Embryonic facial prominence (tissue), 1 donor: Measurements from ENCODE around the gene ADAMTS18.
"Not testable (repeated sequence)": the region's sequence is repeated elsewhere in the genome, so short reads cannot be mapped to it uniquely, and the experiment has no call there.

ENCODE experiments used
- DNase-seq: peaks from one replicate; pipeline ENCODE4 v3.0.0-alpha.2; 2016; ENCODE audit errors: extremely low spot score

Gene ADAMTS18, protein sequence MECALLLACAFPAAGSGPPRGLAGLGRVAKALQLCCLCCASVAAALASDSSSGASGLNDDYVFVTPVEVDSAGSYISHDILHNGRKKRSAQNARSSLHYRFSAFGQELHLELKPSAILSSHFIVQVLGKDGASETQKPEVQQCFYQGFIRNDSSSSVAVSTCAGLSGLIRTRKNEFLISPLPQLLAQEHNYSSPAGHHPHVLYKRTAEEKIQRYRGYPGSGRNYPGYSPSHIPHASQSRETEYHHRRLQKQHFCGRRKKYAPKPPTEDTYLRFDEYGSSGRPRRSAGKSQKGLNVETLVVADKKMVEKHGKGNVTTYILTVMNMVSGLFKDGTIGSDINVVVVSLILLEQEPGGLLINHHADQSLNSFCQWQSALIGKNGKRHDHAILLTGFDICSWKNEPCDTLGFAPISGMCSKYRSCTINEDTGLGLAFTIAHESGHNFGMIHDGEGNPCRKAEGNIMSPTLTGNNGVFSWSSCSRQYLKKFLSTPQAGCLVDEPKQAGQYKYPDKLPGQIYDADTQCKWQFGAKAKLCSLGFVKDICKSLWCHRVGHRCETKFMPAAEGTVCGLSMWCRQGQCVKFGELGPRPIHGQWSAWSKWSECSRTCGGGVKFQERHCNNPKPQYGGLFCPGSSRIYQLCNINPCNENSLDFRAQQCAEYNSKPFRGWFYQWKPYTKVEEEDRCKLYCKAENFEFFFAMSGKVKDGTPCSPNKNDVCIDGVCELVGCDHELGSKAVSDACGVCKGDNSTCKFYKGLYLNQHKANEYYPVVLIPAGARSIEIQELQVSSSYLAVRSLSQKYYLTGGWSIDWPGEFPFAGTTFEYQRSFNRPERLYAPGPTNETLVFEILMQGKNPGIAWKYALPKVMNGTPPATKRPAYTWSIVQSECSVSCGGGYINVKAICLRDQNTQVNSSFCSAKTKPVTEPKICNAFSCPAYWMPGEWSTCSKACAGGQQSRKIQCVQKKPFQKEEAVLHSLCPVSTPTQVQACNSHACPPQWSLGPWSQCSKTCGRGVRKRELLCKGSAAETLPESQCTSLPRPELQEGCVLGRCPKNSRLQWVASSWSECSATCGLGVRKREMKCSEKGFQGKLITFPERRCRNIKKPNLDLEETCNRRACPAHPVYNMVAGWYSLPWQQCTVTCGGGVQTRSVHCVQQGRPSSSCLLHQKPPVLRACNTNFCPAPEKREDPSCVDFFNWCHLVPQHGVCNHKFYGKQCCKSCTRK (N-terminal part only)

DNA sequence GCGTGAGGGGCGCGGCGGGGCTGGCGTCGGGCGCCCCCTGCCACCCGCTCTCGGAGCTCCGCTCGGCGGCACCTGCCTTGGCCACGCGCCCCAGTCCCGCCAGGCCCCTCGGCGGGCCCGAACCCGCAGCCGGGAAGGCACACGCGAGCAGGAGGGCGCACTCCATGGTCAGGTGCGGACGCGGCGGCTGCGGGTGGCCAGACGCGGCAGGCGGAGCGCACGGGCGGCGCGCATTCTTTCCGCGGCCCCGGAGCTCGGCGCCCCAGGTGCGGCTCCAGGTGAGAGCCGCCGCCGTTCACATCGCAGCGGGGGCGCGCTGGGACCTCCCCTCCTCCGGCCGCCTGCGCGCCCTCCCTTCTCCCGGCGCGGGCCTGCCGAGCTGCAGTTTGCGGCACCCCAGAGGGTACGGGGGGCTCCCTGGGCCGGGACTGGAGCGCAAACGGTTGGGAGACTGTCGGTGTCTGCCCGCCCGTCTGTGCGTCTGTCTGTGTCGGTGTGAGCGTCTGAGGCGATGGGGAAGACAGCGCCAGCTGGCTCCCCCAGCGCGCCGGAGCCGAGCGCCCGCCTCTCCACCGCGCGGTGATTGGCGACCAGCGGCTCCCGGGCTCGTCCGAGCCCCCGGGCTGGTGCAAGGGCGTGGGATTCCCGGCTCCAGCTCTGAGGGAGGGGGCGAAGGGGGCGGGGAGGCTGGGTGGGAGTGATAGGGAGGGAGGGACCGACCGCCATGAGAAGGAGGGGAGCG, at the start of gene ADAMTS18:
ADAMTS18 (minus strand) TSS at position 505 of the 742 bp plus-strand sequence; CDS start at position 166, 339 bp downstream.
- DNase-seq: no peak

- no peak for DNase-seq
Observed at GRCh38 chr16:77480681-77481315, 46.0 kb upstream of the ADAMTS18 start.

- DNase-seq: no peak
Observed at GRCh38 chr16:77472262-77472661, 37.4 kb upstream of the ADAMTS18 start.

DNA sequence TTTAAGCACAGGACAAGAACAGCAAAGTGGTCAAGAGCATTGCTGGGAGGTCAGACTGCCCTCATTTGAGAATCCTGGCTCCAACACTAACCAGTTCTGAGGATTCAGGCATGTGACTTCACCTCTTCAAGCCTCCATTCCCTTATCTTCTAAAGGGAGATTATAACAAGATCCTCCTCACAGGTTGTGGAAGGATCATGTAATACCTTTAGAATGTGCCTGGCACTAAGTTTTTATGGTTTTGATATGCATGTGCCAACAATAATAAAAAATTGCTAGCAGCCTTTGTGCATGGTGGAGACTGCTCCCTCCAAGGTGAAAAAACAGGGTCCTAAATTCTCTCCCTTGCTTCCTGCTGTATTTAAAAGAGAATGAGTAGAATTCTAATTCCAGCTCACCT, 36.0 kb upstream of the ADAMTS18 start:
- DNase-seq: no peak

- no peak for DNase-seq
Observed at GRCh38 chr16:77469634-77470033, 34.8 kb upstream of the ADAMTS18 start.

DNA sequence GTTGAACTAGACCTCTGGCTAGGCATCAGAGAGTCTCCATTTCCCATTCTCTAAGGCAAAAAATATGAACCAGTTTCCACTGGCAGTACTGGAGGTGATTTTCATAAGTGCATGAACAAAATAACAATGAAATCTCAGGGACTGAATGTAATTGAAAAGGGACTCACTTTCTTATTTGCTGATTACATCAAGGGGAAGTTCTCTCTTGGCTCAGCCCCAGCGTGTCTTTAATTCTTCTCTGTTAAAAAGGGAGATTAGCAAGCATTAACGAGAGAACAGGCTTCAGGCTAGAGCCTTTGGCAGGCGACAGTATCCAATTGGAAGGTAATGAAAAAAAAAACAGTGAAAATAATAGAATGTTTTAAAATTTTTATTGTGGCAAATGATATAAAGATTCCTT, 34.0 kb upstream of the ADAMTS18 start:
- no peak for DNase-seq

DNA sequence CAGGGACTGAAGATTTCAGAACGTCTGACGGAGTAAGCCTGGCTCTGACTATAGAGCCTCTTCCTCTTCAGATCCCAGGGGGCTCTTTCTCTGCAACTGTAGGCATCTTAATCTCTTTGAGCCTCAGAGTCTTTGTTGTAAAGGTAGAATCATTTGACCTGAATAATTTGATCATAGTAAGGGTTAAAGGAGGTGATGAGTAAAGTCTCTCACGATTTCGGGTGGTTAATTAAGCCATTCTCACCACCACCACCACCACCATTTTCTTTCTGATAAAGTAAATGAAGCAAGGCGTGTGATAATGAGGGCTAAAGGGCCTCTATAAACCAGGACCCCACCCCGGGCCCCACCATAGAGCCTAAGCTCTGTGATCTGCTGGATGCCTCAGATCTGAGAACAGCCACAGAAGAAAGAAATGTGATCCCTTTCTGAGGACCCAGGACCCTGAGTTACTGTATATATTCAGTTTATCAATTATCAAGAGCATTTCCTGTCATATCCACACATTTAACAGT, 33.0 kb upstream of the ADAMTS18 start:
- no peak for DNase-seq

GRCh38 chr16:77463659-77464058, 28.8 kb upstream of the ADAMTS18 start:
- DNase-seq: not testable (repeated sequence)

DNA sequence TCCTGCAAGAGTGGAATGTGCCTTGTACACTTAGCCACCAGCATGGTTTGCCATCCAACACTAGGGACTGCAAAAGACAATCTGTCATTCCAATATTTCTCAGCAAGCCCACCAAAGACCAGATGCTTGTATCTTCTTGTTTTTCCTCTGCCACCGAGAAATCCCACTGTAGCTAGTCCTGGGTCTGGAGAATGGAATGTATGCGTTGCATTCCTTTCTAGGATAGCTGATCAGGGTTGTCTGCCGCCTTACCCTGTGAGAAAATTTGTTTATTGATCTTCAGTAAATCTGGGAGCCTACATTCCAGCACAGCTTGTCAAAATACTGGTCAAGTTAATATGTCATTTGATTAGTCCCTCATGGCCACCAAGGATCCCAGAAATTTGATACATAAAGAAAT, 28.1 kb upstream of the ADAMTS18 start:
- DNase-seq: no peak

DNA sequence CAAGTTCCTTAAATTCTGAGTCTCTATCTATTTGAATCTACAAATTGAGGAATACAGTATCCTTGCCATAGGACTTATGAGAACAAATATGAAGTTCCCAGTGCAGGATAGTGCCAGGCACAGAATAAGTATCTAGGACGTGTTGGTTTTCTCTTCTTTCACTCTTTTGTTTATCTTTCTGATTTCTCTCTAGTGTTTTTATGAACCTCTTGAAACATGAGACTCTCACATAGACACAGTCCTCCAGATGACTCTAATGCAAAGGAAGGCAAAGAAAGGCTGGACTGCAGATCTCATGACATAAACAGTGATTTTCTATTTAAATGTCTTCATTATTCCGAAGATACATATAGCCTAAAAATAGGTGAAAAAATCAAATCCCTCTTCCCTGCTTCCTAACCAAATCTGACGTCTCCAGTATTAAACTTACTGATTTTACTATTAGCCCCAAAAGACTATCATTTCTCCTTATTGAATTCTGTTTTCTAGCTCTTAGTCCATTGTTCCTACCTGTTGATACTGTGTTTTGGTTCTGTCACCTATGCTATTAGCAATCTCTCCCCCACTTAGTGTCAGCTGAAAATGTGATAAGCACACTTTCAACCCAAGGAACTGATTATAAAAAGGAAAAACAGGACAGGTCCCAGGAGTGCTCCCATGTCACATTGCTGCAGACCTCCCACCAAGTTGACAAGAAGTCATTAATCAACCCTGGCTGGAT, 24.9 kb upstream of the ADAMTS18 start:
- DNase-seq: no peak

GRCh38 chr16:77457046-77457445, 22.2 kb upstream of the ADAMTS18 start:
- DNase-seq: no peak

GRCh38 chr16:77452243-77452642, 17.4 kb upstream of the ADAMTS18 start:
- no peak for DNase-seq

GRCh38 chr16:77450790-77451487, 16.1 kb upstream of the ADAMTS18 start:
- no peak for DNase-seq

DNA sequence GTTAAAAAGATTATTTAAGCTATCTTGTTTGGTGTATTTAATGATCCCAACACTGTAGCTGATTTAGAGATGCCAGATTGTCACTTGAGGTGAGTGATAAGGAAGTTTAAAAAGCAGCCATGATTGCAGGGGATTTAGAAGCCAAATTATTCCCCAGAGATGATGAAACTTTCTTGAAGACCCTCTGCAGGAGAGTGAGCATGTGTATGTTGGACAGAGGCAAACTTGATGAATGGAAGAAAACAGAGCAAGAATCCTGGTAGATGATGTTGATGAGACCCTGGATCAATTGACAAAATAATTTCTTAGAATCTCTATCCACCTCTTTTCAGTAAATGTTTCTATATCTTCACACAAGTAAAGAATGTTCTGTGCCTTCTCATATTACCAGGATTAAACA, 14.4 kb upstream of the ADAMTS18 start:
- no peak for DNase-seq

DNA sequence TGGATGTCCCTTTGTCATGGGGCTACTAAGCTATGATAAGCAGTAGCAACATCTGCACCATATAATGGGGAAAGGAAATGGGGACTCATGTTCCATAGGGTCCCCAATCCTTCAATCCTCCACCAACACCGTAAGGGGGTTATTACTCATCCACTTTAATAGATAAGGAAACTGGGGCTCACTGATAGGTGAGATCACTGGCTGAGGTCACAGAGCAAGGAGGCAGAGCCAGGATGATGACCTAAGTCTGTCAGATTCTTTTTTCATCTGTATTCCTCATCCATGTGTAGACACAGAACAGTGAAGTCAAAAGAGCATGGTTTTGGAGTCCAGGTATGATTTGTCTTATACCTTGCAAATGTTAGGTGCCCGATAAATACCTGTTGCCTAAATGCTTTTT, 10.5 kb upstream of the ADAMTS18 start:
- DNase-seq: no peak

DNA sequence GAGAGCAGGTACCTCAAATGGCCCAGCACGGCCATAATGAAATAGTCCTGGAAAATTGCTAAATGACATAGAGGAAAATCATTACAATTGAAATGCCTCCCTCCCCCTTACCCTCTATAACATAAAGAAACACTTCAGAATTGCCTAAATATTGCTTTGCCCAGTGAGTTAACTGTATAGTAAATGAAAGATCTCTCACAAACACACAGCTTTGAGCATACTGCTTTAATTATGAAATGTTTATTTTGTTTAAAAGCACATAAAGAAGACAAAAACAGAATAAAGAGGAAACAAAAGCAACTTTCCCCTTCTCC, 9.3 kb upstream of the ADAMTS18 start:
- DNase-seq: no peak

- DNase-seq: no peak
Observed at GRCh38 chr16:77443357-77444146, 8.7 kb upstream of the ADAMTS18 start.

GRCh38 chr16:77442078-77442477, 7.2 kb upstream of the ADAMTS18 start:
- DNase-seq: no peak

DNA sequence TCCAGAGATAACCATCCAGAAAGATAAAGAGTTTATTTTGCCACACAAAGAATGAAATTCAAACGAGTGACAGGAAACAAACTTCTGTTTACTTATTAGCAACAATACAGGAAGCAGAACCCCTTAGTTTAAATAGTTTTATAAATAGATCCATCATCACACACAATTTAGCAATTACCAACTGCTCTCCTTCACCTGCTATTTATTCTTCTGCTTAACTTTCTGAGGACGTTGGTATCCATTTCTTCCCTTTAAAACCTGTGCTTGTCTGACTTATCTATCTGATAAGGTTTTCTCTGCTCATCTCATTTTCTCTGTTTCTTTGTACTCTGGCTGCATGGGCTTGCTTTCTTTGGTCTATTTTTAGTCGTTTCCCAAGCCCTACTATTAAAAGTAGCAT, 4.3 kb upstream of the ADAMTS18 start:
- DNase-seq: no peak
